GM21381 (cell line): ENCODE data around the gene SLC2A14.
"Not testable (repeated sequence)": the region's sequence is repeated elsewhere in the genome, so short reads cannot be mapped to it uniquely, and the experiment has no call there.

Experiments
- ATAC-seq: cut with Tn5 transposase; IDR thresholded peaks from one replicate; pipeline ENCODE4 v1.9.1; 2021; ENCODE audit warnings: mild to moderate bottlenecking, moderate library complexity; ENCODE audit not compliant: unreplicated experiment

Gene SLC2A14

GRCh38 chr12:7835116-7835515 is 37.6 kb downstream of the SLC2A14 start:
- ATAC-seq = no peak

- ATAC-seq = no peak
These were observed 38.0 kb downstream of the SLC2A14 start for GRCh38 chr12:7834701-7835100.

- no peak for ATAC-seq
These were observed 38.9 kb downstream of the SLC2A14 start for GRCh38 chr12:7833831-7834230.

- not testable (repeated sequence) for ATAC-seq
These were observed 39.5 kb downstream of the SLC2A14 start for GRCh38 chr12:7833201-7833600.

- no peak for ATAC-seq
These were observed 40.5 kb downstream of the SLC2A14 start for GRCh38 chr12:7832059-7832696.

GRCh38 chr12:7829737-7830136 is 43.0 kb downstream of the SLC2A14 start:
- ATAC-seq = not testable (repeated sequence)

GRCh38 chr12:7825754-7826153 is 47.0 kb downstream of the SLC2A14 start:
- ATAC-seq = not testable (repeated sequence)

- ATAC-seq = no peak
These were observed 65.7 kb downstream of the SLC2A14 start for GRCh38 chr12:7806863-7807487.

- not testable (repeated sequence) for ATAC-seq
These were observed 66.4 kb downstream of the SLC2A14 start for GRCh38 chr12:7806319-7806718.

GRCh38 chr12:7801460-7801859 is 71.3 kb downstream of the SLC2A14 start:
- no peak for ATAC-seq

GRCh38 chr12:7798750-7799308 is 73.9 kb downstream of the SLC2A14 start:
- ATAC-seq = not testable (repeated sequence)

GRCh38 chr12:7797698-7798398 is 74.9 kb downstream of the SLC2A14 start:
- no peak for ATAC-seq

- ATAC-seq = not testable (repeated sequence)
These were observed 75.4 kb downstream of the SLC2A14 start for GRCh38 chr12:7797269-7797668.

GRCh38 chr12:7793211-7793610 is 79.5 kb downstream of the SLC2A14 start:
- no peak for ATAC-seq

- not testable (repeated sequence) for ATAC-seq
These were observed 83.7 kb downstream of the SLC2A14 start, which contains the start of gene NANOG for GRCh38 chr12:7788884-7789528. Gene NANOG (plus strand): TSS chr12:7789402. CDS start chr12:7789615, 213 bp downstream.

- ATAC-seq = no peak
These were observed 84.4 kb downstream of the SLC2A14 start for GRCh38 chr12:7788294-7788660.

- no peak for ATAC-seq
These were observed 85.0 kb downstream of the SLC2A14 start for GRCh38 chr12:7787574-7788293.

GRCh38 chr12:7784701-7785100 is 88.0 kb downstream of the SLC2A14 start:
- ATAC-seq = no peak

- not testable (repeated sequence) for ATAC-seq
These were observed 89.3 kb downstream of the SLC2A14 start for GRCh38 chr12:7783433-7783832.

- no peak for ATAC-seq
These were observed 90.7 kb downstream of the SLC2A14 start for GRCh38 chr12:7782055-7782454.
